Measurements from ENCODE around the gene TLR9.

The TLR9 gene

DNA sequence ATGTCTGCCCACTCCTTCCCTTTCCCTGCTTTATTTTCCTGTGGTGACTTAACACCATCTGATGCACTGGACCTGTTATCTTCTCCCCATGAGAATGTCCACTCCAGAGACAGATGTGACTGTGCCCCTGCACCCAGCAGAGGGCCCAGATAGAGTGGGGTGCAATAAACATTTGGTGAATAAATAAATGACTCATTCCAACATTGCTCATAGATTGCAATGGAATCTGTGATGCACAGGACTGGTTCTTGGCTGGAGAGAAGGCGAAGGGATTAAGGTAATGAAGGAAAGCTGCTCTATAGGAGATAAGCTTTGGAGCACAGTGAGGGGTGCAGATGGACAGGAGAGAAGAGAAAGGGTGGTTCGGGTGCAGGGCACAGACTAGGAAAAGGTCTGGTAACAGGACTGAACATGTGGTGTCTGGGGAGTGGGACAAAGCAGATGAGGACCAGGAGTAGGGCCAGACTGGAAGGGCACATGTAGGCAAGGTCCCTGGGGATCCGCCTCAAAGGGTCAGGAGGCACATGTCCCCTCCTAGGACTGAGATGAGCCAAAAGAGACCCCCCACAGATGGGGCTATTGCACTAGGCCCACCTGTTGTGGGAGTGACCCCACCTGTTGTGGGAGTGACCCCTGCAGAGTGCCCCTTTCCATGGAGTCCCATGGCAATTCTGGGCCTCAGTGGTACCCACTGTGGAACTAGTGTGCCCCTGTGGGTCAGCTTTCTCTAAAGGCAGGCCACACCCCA, 53.8 kb downstream of the TLR9 start:
- no peak for DNase-seq

Measured in hematopoietic multipotent progenitor cell treated with erythropoietin and hydrocortisone succinate and interleukin-3 and kit ligand, for 6 days (in vitro differentiated cells).